NCI-H2171 treated with DMSO at 0.1 percent for 48 hours (cell line): ENCODE results near the gene TMEM87B.
"Not testable (repeated sequence)": the region's sequence is repeated elsewhere in the genome, so short reads cannot be mapped to it uniquely, and the experiment has no call there.

Experiments used
- DNase-seq: peaks from one replicate; lab custom pipeline; 2025; lab: John Stamatoyannopoulos, UW

TMEM87B gene

DNA sequence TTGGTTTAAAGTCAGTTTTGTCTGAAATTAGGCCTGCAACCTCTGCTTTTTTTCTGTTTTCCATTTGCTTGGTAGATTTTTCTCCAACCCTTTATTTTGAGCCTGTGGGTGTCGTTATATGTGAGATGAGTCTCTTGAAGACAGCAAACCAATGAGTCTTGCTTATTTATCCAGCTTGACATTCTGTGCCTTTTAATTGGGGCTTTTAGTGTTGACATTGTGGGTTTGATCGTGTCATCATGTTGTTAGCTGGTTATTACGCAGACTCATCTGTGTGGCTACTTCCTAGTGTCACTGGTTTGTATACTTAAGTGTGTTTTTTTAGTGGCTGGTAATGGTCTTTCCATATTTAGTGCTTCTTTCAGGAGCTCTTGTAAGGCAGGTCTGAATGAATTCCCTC is 18.8 kb downstream of the TMEM87B start:
- no peak for DNase-seq

DNA sequence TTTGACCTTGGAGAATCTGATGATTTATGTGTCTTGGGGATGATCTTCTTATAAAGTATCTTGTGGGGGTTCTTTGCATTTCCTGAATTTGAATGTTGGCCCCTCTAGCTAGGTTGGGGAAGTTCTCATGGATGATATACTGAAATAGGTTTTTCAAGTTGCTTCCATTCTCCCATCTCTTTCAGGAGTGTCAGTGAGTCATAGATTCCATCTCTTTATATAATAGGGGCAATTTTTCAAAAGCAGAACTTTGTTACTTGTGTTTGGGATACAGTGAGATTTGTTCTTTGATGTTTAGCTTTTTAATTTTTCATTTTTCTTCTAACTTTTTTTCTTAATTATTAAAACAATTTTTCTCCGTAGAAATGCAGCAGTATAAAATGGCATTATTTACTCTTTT is 19.4 kb downstream of the TMEM87B start:
- no peak for DNase-seq

DNA sequence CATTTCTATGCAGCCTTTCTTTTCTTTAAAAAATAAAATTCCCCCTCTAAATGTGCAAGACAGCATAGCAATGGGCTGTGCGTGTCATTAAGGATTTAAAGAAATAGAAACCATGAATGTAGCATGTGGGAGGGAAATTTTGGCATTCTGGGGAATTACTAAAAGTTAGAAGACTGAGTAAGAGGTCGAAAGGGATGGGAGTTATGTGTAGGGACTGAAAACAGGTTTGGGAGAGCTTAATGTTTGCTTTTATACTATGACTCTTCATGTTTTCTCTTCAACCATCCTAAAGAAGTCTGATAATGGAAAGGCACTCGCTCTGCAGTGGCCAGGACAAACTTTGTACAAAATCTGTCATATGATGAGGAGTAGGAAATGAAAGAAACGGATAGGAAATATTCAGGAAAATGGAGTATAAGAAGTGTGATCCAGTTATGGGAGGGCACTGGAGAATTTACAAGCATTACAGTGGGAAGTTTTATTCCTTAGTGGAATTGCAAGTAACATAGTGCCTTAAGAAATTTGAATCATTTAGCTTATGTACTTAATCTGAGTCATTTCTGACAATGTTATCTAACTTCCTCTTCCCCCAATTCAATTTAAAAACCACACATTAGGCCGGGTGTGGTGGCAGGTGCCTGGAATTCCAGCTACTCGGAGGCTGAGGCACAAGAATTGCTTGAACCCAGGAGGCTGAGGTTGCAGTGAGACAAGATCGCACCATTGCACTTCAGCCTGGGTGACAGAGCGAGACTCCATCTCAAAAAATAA is 20.6 kb downstream of the TMEM87B start:
- no peak for DNase-seq

DNA sequence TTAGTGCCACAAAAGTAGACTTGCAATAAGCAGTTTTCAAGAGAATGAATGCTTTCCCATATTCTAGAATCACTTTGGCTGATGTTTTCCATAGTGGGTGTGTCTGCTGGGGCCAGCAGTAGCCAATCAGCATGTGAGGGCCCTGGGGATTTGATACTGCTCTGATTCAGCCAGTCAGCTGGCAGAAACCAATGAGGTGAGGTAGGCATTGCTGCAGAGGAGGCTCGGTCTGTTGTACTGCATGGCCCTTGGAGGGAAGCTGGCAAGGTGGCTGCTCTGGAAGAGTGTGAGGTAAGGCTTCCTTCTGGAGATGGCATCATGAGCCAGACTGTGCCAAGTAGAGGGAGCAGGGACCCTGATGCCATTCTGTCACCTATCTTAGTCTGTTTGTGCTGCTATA is 22.7 kb downstream of the TMEM87B start:
- peak; percentile 38 for DNase-seq

DNA sequence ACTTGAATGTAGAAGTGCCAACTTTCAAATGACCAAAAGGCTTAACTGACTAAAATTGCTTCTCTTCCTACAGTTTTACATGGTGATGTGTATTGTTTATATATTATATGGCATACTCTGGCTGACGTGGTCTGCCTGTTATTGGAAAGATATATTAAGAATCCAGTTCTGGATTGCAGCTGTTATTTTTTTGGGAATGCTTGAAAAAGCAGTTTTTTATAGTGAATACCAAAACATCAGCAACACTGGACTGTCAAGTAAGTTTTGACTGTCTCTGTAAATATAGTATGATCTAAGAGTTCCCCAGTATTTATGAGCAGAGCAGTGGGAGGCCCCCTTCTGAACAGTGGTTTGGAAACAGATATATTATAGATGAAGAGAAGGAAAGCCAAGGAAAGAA is 26.2 kb downstream of the TMEM87B start:
- no peak for DNase-seq

DNA sequence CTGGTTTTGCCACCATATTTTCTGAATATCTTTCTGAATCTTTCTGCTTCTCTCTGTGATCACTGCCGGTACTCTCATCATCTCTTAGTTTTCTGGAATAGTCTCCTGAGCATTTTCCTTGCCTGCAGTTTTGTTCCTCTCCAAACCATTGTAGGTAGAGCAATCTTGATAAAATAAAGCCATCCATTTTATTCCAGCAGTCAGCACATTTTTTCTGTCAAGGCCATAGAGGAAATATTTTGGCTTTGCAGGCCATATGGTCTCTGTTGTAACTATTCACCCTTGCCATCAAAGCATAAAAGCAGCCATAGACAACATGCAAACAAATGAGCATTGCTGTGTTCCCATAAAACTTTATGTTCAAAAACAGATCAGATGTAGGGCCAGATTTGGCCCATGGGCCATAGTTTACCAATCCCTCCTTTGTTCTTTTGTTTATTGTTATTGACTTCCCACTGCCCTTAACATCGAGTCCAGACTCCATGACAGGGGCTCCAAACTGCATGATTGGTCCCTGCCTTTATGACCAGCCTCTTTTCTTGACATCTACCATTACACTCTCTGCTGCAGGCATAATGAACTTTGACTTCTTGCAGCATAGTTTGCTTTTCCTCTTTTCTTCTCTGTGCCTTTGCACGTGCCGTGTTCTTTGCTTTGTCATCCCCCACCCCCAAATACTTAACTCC is 29.8 kb downstream of the TMEM87B start:
- no peak for DNase-seq

DNA sequence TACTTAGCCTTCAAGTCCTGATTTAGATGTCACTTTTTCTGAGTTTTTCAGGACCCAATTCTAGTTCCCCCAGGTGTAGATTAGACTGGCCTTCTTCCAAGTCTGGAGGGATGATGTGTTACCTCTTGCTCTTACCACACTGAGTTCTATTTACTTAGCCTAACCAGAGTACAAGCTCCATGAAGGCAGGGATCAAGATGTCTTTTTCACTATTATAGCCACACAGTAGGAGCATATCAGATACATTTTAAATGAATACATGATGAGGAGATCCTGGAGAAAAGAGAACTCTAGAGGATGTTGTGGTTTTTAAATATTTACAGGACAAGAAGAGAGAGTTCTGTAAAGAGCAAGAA is 30.3 kb downstream of the TMEM87B start:
- DNase-seq = no peak

DNA sequence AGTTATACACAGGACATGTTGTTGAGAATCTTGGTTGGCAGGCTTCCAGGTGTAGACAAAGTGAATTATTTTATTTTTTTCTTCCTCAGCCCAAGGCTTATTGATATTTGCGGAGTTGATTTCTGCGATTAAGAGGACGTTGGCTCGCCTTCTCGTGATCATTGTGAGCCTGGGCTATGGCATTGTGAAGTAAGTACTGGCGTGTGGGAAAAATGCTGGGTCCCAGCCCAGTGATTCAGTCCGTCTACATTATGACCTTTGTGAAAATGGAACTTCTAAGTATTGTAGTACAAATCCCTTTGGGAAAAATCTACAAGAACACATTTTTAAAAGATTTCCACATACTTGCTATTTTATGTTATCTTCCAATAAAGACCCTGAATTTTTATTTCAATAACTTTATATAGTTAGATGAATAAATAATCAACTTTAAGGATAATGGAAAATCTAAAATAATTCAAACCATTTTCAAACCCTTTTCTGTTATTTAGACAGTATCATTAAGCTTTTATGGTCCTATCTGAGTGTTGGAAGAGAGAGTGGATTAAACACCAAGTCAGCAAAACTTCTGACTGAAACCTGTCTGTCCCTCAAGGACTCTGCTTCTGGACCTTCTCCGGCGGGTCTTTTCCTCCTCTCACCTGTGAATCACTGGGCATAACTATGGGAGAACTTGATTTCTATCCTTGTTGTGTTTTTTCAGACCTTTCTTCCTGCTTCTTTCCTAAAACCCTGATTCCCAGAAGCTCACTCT is 31.0 kb downstream of the TMEM87B start:
- DNase-seq = no peak

DNA sequence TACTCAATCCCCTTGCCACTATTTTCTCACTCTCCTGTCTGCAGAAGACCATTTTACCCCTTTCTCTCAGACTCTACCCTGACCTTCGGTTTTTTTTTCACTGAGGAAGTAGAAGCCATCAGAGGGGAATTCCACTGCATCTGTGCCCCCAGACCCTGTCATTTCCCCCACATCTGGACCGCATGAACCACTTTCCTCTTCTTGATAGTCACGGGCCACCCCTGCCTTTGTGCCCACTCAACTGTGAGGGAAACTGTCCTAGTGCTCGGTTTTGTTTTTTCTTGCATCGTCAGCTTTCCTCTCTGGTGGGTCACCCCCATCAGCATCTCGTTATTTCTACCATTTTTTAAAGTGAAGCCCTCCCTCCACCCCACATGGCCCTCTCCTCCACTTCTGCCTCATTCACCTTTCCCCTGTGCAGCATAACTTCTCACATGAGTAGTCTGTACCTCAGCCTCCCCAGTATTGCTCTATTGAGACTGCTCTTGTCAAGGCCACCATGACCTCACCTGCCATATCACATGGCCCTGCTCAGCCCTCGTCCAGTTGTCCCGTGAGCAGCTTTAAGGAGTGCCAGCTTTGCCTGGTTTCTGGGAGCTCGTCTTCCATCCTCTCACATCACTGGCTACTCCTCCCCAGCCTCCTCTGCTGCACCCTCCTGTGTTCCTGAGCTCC is 32.4 kb downstream of the TMEM87B start:
- DNase-seq = no peak

DNA sequence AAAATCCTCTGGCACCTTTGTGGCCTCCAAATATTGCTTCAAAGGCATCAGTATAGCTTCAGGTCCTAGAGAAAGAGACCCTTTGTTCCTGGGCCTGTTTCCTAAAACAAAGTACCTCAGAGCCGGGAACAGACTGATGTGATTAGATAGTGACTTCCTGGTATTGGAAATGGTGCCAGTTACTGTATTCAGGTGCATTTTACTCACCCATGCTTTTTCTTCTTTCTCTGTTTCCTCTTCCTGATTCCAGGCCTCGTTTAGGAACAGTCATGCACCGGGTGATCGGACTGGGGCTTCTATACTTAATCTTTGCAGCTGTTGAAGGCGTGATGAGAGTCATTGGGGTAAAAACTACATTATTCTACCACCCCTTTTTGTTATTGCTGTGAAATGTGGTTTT is 34.3 kb downstream of the TMEM87B start:
- DNase-seq = no peak

DNA sequence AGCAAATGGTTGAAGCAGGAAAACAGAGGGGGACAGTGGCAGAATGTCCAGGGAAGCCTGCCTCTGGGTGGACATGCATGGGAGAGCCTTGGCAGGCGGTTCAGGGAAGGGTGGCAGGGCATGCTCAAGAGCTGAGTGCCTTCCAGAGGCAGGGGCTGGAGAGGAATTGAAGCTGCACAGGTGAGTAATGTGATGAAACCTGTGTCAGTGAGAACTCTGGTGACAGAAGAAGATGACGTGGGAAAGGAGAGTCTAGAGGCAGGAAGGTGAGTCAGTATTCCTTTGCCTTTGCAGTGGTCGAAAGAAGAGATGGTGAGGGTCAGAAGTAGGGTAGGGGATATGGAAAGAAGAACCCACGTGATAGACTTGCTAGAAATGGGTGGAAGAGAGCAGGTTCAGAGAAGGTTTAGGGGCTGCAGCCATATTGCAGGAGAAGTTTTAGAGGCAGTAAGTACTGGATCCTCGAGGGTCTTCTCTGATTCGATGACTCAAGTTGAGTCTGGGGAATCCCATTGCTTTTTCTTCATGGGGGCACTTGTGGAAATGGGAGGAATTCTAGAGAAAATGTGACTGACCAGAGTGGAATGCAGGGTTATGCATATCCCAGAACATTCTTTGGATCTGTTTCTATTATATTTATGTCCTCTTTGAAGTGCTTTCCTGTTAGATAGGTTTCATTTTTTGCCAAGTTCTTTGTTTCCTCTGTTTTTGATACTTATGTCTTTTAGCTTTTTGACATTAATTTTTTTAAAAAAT is 37.4 kb downstream of the TMEM87B start:
- DNase-seq = no peak

DNA sequence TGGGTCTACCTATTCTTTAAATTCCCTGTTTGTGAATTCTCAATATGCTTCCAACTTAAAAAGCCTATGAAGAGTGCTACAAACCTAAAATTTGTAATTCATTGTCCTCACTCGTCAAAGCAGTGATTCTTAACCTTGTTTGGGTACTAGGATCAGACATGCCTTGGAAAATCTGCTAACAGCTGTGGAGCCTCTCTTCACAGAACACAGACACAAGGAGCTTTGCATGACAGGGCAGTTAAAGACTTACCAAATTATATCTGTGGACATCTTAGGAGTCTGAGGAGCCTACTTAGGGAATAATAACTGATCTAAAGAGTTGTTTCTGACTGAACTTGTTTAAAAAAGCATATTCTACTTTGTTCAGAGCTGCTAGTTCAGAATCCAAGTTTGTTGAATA is 38.1 kb downstream of the TMEM87B start:
- DNase-seq = no peak

DNA sequence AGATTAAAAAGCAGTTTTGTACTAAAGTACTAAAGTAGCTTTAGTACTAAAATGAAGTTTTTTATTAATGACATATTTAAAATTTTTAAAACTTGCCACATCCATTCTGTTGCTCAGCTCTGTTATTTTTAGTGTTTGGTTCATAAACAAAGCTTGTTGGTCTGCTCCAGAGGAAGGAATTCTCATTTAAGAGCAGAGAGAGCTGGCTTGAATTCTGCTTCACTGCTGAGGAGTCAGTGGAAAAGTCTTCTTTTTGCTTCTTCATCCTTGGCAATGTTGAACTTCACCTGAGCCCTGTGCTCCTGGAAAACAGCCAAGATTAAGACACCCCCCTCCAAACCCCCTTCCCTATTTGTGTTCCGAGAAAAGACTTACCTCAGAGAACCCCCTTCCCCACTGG is 40.6 kb downstream of the TMEM87B start:
- DNase-seq = no peak

DNA sequence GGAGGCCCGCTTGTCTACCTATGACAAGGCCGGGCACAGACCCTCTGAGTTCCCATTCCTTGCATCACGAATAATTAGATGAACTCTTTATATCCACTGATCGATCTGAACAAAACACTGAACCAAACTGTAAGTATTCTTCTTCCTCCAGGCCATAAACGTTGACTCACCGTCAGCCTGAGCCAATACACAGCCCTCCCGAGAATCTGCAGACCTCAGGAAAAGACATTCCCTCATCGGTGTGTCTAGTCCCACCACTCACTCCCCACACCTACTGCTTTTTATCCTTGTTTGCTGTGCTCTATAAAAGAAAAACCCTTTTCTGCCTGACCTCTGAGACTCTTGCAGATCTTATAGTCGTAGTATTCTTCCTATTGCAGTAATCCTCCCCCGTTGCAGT is 41.0 kb downstream of the TMEM87B start:
- DNase-seq = no peak

DNA sequence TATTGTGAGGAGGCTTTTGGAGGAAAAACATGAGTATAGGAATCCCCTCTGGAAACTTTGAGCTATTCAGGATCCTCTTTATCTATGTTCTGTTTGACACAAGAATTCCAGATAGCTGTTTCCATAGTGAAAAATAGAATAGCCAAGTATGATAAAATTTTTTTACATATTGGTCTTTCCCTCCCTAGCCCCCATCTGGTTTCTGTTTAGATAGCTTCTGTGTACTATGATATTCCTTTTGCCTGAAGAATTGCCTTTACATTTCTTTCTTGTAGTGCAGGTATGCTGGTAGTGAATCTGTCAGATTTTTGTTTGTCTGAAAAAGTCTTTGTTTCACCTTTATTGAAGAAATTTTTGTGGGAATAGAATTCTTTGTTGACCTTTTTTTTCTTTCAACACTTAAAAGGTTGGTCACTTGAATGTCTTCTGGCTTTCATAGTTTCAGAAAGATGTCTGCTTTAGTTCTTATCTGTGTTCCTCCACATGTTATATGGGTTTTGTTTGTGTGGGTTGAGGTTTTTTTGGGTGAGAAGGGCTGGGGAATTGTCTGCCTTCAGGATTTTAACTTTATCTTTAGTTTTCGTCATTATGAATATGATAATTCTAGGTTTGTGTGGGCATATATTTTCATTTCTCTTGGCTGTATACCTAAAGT is 53.2 kb downstream of the TMEM87B start:
- no peak for DNase-seq

DNA sequence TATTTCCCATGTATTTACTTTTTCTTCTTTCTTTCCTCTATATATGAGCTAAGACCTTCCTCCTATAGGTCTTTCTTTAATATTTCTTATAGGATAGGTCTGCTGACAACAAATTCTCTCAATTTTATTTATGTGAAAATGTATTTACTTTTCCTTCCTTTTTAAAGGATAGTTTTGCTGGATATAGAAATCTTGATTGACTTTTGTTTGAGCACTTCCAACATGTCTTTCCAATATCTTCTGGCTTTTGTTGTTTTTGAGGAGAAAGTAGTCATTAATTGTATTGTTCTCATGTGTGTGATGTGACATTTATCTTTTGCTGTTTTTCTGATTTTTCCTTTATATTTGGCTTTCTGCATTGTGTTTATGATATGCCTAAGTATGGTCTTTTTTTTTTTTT is 54.2 kb downstream of the TMEM87B start:
- DNase-seq = no peak

DNA sequence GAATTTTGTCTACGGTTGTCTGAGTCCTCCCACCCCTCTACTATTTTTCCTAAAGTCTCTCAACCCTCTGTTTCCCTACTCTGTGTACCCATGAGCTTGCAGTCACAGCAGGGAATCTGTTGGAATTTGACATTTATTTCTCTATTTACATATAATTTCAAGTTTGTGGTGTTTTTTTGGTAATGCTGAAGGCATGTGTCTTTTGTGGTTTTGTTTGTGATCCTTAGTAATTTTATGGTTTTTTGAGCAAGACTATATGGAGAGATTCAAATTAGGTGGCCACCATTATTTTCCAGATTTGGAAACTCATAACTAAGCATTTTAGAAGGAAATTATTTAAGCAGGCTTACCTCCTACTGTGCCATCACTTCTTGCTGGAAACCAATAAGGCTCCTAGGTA is 55.9 kb downstream of the TMEM87B start:
- no peak for DNase-seq

DNA sequence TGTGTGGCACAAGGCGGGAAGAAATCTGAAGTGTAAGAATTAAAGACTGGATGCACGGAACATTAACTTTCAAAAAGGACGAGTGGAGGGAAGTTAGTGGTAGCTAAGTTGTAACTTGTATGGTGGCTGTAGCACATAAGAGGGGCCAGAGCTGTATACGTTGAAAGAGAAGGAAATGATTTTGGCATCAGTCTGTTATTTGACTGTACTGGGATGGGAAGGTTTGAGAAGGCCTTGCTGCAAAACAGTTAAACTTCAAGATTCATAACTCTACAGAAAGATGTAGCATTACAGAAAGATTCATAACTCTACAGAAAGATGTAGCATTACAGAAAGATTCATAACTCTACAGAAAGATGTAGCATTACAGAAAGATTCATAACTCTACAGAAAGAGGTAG is 58.3 kb downstream of the TMEM87B start:
- DNase-seq = not testable (repeated sequence)

DNA sequence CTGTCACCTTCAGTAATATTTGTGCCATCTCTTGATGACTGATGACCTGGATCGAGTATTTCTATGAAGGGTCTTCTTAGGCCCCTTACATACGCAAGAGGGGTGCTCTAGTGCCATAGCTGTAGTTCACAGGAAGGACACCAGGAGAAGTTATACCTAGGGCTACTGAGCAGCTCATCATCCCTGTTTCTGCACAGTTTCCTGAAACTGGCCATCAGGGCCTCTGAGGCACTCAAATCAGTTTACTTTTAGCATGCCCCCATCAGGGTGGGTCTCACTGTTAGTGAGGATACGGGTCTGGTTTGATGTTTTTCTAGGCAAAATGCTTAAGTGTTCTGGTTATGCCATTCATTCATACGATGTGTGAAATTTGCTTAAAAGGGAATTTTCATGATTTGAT is 63.1 kb downstream of the TMEM87B start:
- no peak for DNase-seq

DNA sequence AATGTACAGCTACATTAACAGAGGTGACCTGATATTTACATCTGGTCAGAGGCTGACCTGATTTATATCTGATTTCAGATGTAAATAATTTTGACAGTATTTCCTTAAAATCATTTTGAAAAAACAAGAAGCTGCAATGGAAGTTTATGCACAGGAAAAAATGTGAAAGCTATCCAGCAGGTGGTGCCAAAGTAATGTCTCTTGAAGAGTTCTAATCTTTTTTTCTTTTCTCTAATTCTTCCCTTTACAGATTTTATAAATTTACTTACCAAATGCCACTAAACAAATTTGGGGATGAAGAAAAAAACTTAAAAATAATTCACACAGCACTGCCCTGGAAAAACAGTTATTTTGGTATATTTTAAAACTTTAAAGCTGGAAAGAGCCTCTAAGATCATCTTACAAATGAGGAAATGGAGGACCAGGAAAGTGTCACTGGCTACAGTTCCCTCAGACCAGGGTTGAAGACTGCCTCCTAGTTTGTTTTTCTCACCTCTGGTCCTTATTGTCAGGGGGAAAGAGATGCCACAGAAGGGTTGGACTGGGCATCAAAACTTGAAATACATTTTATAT is 66.7 kb downstream of the TMEM87B start:
- DNase-seq = peak; percentile 55

DNA sequence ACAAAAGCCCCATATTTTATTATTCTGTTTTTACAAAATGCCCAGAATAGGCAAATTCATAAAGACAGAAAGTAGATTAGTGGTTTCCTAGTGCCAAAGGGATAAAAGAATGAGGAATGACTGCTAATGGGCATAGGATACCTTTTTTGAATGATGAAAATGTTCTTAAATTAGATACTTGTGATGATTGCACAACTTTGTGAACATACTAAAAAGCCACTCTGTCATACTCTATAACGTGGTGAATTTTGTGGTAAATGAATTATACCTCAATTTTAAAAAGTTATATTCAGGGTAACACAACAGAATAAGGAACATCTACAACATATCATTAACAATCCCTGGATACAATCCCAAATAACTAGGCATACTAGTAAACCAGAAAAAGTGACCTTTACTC is 74.0 kb downstream of the TMEM87B start:
- no peak for DNase-seq
